ENCODE results near the gene YIPF2. TPM values are rescaled to one million over a fixed set of nuclear protein-coding genes. Genes with fewer than 3 reads are reported as not detected.

Gene YIPF2
- polyA plus RNA-seq, 3 donors = 12.3 to 25.2 (median 15.5) TPM

DNA sequence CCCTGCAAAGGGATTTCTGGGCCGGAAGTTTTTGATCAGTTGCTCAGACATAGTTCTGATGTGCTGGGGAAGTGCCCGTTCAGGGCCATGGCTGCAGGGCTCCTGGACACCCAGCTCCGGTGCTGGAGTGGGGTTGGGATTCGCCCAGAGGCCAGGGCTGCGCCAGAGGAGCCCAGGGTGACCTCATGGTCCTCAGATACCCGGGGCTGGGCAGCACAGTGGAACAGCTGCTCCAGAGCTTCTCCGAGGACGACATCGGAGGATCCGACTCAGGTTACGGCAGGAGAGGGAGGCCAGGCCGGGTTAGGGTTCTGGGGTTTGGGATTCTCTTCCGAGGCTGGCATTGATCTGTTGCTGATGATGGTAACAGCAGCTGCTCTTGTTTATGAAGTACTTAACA lies 36.2 kb downstream of the YIPF2 start:
- DNase-seq = no peak

DNA sequence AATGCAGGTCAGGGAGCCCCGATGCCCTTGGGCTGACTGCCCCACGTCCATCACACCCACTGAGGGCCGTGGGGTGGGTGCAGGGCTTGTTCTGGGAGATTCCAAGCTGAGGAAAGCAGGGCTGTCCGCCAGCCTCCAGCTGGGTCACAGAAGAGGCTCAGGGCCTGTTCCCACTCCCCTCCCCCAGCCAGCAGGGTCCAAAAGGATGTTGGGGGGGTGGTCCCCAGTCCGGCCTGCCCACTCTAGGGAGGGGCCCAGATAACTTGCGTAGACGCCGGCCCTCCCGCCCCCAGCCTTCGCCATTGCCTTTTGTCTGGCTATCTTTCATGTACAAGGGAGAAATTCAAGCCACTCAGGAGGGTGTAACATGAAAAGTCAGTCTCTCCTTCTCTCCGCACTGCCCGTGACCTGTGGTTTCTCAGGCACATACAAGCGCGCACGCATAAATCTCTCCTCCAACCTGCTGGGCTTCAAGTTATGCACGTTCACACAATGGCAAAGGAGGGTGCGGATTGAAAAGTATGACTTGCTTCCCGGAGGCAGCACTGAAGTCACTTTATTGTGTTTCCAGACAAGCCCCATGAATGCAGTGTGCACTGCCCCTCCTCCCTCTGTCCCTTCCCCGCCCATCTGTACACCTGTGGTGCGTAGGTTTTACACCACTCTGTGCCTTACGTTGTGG lies 36.9 kb downstream of the YIPF2 start:
- Mint-ChIP-seq H3K27ac (peak overlapping the region in 2 of 7 donors; percentile 2 to 43), H3K4me1 (peaks cover 2% of the 10 kb centered on the region), H3K4me3 (no peak overlapping the region), H3K36me3 (peaks cover 2 to 13% of the 10 kb centered on the region in 2 donors), H3K9me3 (no peaks in the 10 kb centered on the region), H3K27me3 (ENCODE audit: low read depth in 3 of 3) (peaks cover 0 to 2% (median 0%) of the 10 kb centered on the region in 3 donors)
- Histone ChIP-seq H3K36me3 (replicated peaks in 1 of 2; ENCODE audit: control insufficient read depth in 1 of 2, insufficient read depth in 2 of 2, low read length in 2 of 2) (no peaks in the 10 kb centered on the region), H3K4me1 (ENCODE audit: control insufficient read depth in 1 of 2, insufficient read depth in 2 of 2, low read length in 2 of 2) (peaks cover 1 to 2% of the 10 kb centered on the region in 2 donors), H4K20me1 (ENCODE audit: insufficient read depth, low read length) (peaks cover 55% of the 10 kb centered on the region), H3K4me2 (replicated peaks; ENCODE audit: extremely low read depth, low read length, poor library complexity, severe bottlenecking) (no peak overlapping the region), H3K79me2 (ENCODE audit: insufficient read depth, low read length) (peaks cover 11% of the 10 kb centered on the region), H3K4me3 (replicated peaks in 1 of 3; ENCODE audit: low read depth in 2 of 3, low read length in 3 of 3) (no peak overlapping the region), H3K9me3 (replicated peaks in 1 of 2; ENCODE audit: control insufficient read depth in 1 of 2, insufficient read depth in 1 of 2, low read length in 2 of 2) (no peaks in the 10 kb centered on the region), H3K27ac (ENCODE audit: low read depth in 1 of 2, low read length in 2 of 2) (no peak overlapping the region), H2AFZ (ENCODE audit: insufficient read depth, low read depth, low read length, poor library complexity, severe bottlenecking) (no peak overlapping the region), H3K27me3 (ENCODE audit: control insufficient read depth in 2 of 2, insufficient read depth in 2 of 2, low read length in 2 of 2) (no peaks in the 10 kb centered on the region), H3K9ac (ENCODE audit: insufficient read depth, low read length, poor library complexity, severe bottlenecking) (no peak overlapping the region)
- intact Hi-C loops (cut with micrococcal nuclease) = no loop called here
- 94% methylated on average over 14 of the region's 21 CpGs for WGBS (ENCODE audit: insufficient coverage)
- TF ChIP-seq, protein P1, sequence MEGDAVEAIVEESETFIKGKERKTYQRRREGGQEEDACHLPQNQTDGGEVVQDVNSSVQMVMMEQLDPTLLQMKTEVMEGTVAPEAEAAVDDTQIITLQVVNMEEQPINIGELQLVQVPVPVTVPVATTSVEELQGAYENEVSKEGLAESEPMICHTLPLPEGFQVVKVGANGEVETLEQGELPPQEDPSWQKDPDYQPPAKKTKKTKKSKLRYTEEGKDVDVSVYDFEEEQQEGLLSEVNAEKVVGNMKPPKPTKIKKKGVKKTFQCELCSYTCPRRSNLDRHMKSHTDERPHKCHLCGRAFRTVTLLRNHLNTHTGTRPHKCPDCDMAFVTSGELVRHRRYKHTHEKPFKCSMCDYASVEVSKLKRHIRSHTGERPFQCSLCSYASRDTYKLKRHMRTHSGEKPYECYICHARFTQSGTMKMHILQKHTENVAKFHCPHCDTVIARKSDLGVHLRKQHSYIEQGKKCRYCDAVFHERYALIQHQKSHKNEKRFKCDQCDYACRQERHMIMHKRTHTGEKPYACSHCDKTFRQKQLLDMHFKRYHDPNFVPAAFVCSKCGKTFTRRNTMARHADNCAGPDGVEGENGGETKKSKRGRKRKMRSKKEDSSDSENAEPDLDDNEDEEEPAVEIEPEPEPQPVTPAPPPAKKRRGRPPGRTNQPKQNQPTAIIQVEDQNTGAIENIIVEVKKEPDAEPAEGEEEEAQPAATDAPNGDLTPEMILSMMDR (IDR thresholded peaks at IDR 0.05) = no peak
- no peak for DNase-seq

More for the DNA sequence above, 36.2 kb downstream of the YIPF2 start:
- peaks cover 9% of the 10 kb centered on the region for H3K4me1 Mint-ChIP-seq
- peaks cover 0 to 1% (median 0%) of the 10 kb centered on the region in 3 donors for H3K27me3 Mint-ChIP-seq (ENCODE audit: low read depth in 3 of 3)
- TF ChIP-seq, protein P1 (IDR thresholded peaks at IDR 0.05) = no peak
- Histone ChIP-seq H3K9ac (ENCODE audit: insufficient read depth, low read length, poor library complexity, severe bottlenecking) (no peak overlapping the region), H3K9me3 (replicated peaks in 1 of 2; ENCODE audit: control insufficient read depth in 1 of 2, insufficient read depth in 1 of 2, low read length in 2 of 2) (no peaks in the 10 kb centered on the region), H4K20me1 (ENCODE audit: insufficient read depth, low read length) (peaks cover 62% of the 10 kb centered on the region), H3K4me3 (replicated peaks in 1 of 3; ENCODE audit: low read depth in 2 of 3, low read length in 3 of 3) (no peak overlapping the region), H3K36me3 (replicated peaks in 1 of 2; ENCODE audit: control insufficient read depth in 1 of 2, insufficient read depth in 2 of 2, low read length in 2 of 2) (no peaks in the 10 kb centered on the region), H3K27ac (ENCODE audit: low read depth in 1 of 2, low read length in 2 of 2) (no peak overlapping the region), H3K4me1 (ENCODE audit: control insufficient read depth in 1 of 2, insufficient read depth in 2 of 2, low read length in 2 of 2) (peaks cover 7 to 9% of the 10 kb centered on the region in 2 donors), H2AFZ (ENCODE audit: insufficient read depth, low read depth, low read length, poor library complexity, severe bottlenecking) (no peak overlapping the region), H3K79me2 (ENCODE audit: insufficient read depth, low read length) (peaks cover 12% of the 10 kb centered on the region), H3K4me2 (replicated peaks; ENCODE audit: extremely low read depth, low read length, poor library complexity, severe bottlenecking) (no peak overlapping the region), H3K27me3 (ENCODE audit: control insufficient read depth in 2 of 2, insufficient read depth in 2 of 2, low read length in 2 of 2) (no peaks in the 10 kb centered on the region)
- WGBS (ENCODE audit: insufficient coverage) = 96% methylated on average over 9 of the region's 13 CpGs
- intact Hi-C loops (cut with micrococcal nuclease) = no loop called here
- H3K27ac Mint-ChIP-seq = no peak overlapping the region
- H3K4me3 Mint-ChIP-seq = no peak overlapping the region
- H3K9me3 Mint-ChIP-seq = peaks cover 0 to 2% (median 0%) of the 10 kb centered on the region in 7 donors
- H3K36me3 Mint-ChIP-seq = peaks cover 0 to 13% of the 10 kb centered on the region in 2 donors
